ENCODE data around the gene AIFM3. TPM values are rescaled to one million over a fixed set of nuclear protein-coding genes. Genes with fewer than 3 reads are reported as not detected.

Gene AIFM3
- total and polyA plus RNA-seq, 2 donors (not counting 1 experiment from before 2014, with no cell fraction given), result 3.0 to 6.0 TPM

DNA sequence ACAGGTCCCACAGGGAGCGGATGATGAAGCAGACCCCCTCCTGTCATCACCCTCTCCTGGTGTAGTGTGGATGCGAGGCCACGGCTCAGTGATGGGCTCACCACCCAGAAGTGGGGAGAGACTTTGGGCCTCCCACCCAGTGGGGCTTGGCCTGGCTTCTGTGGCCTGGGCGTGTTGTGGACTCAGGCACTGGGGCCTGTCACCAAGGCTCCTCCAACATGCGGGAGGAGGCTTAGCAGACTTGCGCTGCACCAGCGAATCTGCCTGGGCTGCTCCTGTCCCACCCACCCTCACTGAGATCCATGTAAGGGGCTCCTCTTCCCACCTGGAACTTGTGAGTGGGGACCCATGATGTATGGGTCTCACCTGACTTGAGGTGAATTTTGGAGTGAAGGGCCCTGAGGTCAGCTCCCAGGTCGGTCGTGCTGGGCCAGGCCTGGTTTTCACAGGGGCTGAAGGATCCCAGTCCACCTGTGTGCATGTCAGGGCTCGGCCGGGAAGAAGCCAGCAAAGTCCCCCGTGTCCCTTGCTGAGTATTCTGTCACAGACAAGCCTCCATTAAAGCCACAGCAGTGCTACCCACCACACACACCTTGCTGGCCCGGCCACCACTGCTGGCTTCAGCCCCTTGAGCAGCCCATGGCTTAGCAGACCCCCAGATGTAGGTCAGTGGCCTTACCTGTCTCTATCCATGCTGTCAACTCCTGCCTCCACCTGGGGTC, 30.6 kb downstream of the AIFM3 start:
- Mint-ChIP-seq H3K4me3 (no peak overlapping the region), H3K27me3 (no peaks in the 10 kb centered on the region)

More for the DNA sequence above, 30.6 kb downstream of the AIFM3 start:
- peaks cover 0 to 26% of the 10 kb centered on the region in 2 experiments for H3K36me3 ChIP-seq (replicated peaks in 1 of 2; ENCODE audit: control extremely low read depth in 1 of 2, control insufficient read depth in 1 of 2, extremely low read depth in 1 of 2, insufficient read depth in 2 of 2, low read length in 1 of 2)
- no peak overlapping the region for H3K4me3 ChIP-seq (ENCODE audit: control extremely low read depth in 1 of 5, extremely low read depth in 1 of 5, insufficient read depth in 1 of 5, low read depth in 2 of 5, low read length in 4 of 5)
- ATAC-seq (ENCODE audit: low read depth), result no peak
- H3K9me3 ChIP-seq (ENCODE audit: control extremely low read depth in 1 of 3, control insufficient read depth in 2 of 3, insufficient read depth in 1 of 3, low read length in 2 of 3), result peaks cover 0 to 5% (median 0%) of the 10 kb centered on the region in 3 donors
- ChIA-PET POLR2A (no interaction called here), CTCF (no interaction called here)
- H3K9ac ChIP-seq (ENCODE audit: low read length), result no peak overlapping the region
- Mint-ChIP-seq H3K9me3 (ENCODE audit: insufficient read depth) (no peaks in the 10 kb centered on the region), H3K27ac (no peak overlapping the region), H3K4me1 (peaks cover 21% of the 10 kb centered on the region)
- no peak for DNase-seq
- H3K27me3 ChIP-seq (replicated peaks in 1 of 4; ENCODE audit: control extremely low read depth in 1 of 4, control insufficient read depth in 3 of 4, insufficient read depth in 4 of 4, low read length in 3 of 4), result no peaks in the 10 kb centered on the region
- no peak for TF ChIP-seq EZH2 (IDR thresholded peaks at IDR 0.05; ENCODE audit: borderline replicate concordance, insufficient read depth, low read depth, low read length, poor library complexity, severe bottlenecking)
- TF ChIP-seq, protein P1, sequence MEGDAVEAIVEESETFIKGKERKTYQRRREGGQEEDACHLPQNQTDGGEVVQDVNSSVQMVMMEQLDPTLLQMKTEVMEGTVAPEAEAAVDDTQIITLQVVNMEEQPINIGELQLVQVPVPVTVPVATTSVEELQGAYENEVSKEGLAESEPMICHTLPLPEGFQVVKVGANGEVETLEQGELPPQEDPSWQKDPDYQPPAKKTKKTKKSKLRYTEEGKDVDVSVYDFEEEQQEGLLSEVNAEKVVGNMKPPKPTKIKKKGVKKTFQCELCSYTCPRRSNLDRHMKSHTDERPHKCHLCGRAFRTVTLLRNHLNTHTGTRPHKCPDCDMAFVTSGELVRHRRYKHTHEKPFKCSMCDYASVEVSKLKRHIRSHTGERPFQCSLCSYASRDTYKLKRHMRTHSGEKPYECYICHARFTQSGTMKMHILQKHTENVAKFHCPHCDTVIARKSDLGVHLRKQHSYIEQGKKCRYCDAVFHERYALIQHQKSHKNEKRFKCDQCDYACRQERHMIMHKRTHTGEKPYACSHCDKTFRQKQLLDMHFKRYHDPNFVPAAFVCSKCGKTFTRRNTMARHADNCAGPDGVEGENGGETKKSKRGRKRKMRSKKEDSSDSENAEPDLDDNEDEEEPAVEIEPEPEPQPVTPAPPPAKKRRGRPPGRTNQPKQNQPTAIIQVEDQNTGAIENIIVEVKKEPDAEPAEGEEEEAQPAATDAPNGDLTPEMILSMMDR (IDR thresholded peaks at IDR 0.05), result no peak
- H3K4me1 ChIP-seq (ENCODE audit: control insufficient read depth in 2 of 2, insufficient read depth in 2 of 2, low read length in 2 of 2), result peaks cover 15 to 22% of the 10 kb centered on the region in 2 donors
- H2AFZ ChIP-seq (ENCODE audit: insufficient read depth, low read depth, low read length, poor library complexity, severe bottlenecking), result no peak overlapping the region
- no peak overlapping the region for H3K27ac ChIP-seq (ENCODE audit: low read length in 2 of 2)
- H3K79me2 ChIP-seq (ENCODE audit: control insufficient read depth, insufficient read depth, low read length), result peaks cover 18% of the 10 kb centered on the region
- H3K4me2 ChIP-seq (replicated peaks; ENCODE audit: low read depth, low read length, poor library complexity, severe bottlenecking), result no peak overlapping the region
- intact Hi-C loops (cut with micrococcal nuclease), result no loop called here
- 91% methylated on average over 12 of the region's 13 CpGs for WGBS (ENCODE audit: insufficient coverage)
- H4K20me1 ChIP-seq (ENCODE audit: control insufficient read depth, insufficient read depth, low read length, poor library complexity, severe bottlenecking), result peaks cover 24% of the 10 kb centered on the region
